ENCODE data around the gene ECHS1. TPM values are rescaled to one million over a fixed set of nuclear protein-coding genes. Genes with fewer than 3 reads are reported as not detected.

Gene ECHS1
- total RNA-seq, 1 donor from 2014 or later = 103 TPM

GRCh38 chr10:133353988-133354605 is 19.1 kb downstream of the ECHS1 start:
- TF ChIP-seq, protein P1, sequence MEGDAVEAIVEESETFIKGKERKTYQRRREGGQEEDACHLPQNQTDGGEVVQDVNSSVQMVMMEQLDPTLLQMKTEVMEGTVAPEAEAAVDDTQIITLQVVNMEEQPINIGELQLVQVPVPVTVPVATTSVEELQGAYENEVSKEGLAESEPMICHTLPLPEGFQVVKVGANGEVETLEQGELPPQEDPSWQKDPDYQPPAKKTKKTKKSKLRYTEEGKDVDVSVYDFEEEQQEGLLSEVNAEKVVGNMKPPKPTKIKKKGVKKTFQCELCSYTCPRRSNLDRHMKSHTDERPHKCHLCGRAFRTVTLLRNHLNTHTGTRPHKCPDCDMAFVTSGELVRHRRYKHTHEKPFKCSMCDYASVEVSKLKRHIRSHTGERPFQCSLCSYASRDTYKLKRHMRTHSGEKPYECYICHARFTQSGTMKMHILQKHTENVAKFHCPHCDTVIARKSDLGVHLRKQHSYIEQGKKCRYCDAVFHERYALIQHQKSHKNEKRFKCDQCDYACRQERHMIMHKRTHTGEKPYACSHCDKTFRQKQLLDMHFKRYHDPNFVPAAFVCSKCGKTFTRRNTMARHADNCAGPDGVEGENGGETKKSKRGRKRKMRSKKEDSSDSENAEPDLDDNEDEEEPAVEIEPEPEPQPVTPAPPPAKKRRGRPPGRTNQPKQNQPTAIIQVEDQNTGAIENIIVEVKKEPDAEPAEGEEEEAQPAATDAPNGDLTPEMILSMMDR (conservative IDR thresholded peaks at IDR 0.05) = no peak
- Mint-ChIP-seq H3K36me3 (ENCODE audit: low read depth) (peaks cover 2% of the 10 kb centered on the region), H3K27me3 (ENCODE audit: low read depth) (peaks cover 4% of the 10 kb centered on the region), H3K4me1 (peaks cover 3% of the 10 kb centered on the region), H3K9me3 (no peaks in the 10 kb centered on the region), H3K27ac (ENCODE audit: unreplicated experiment) (no peak overlapping the region), H3K4me3 (no peak overlapping the region)
- DNase-seq (ENCODE audit: low read depth, low spot score) = no peak

DNA sequence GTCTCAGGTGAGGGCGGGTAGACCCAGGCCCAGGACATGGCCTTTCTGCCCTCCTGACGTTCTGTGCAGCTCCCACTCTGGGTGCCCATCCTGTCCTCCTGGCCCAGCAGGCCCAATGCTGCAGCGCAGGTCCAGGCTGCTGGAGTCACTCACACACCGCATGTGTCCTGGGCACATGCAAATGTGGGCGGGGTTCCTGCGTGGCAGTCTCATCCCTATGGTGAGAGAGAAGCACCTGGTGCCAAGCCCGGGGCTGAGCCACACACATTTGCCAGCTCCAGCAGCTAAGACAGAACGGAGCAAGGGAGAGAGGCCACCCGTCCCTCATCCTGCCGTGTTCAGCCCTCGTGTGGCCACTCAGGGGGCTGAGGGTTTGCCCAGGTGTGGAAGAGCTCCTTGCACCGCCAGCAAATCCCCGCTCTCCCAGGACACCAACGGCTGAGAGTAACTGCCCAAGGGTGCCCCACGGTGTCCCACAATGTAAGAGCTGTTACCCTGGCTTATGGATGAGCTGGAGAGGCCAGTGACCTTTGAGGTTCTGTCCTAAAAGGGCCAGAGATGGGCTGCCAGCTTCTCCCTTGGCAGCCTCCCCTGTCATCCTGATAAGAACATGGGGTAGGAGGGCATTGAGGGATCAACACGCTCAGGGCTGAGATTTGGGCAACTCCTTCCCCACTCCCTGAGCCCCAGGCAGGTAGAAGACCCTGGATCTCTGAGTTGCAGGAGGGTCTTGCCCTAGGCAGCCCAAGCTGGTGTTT is 19.8 kb downstream of the ECHS1 start:
- Mint-ChIP-seq H3K9me3 (no peaks in the 10 kb centered on the region), H3K4me1 (peaks cover 5% of the 10 kb centered on the region), H3K36me3 (ENCODE audit: low read depth) (peaks cover 2% of the 10 kb centered on the region), H3K4me3 (no peak overlapping the region), H3K27ac (ENCODE audit: unreplicated experiment) (no peak overlapping the region), H3K27me3 (ENCODE audit: low read depth) (peaks cover 5% of the 10 kb centered on the region)
- DNase-seq (ENCODE audit: low read depth, low spot score) = no peak
- TF ChIP-seq, protein P1 (conservative IDR thresholded peaks at IDR 0.05) = no peak

GRCh38 chr10:133351408-133352318 is 21.5 kb downstream of the ECHS1 start:
- TF ChIP-seq, protein P1 (conservative IDR thresholded peaks at IDR 0.05) = no peak
- H3K27me3 Mint-ChIP-seq (ENCODE audit: low read depth) = peaks cover 5% of the 10 kb centered on the region
- peaks cover 2% of the 10 kb centered on the region for H3K36me3 Mint-ChIP-seq (ENCODE audit: low read depth)
- DNase-seq (ENCODE audit: low read depth, low spot score) = no peak
- no peak overlapping the region for H3K27ac Mint-ChIP-seq (ENCODE audit: unreplicated experiment)
- H3K4me3 Mint-ChIP-seq = peak overlapping the region; percentile 27
- H3K9me3 Mint-ChIP-seq = no peaks in the 10 kb centered on the region
- peaks cover 5% of the 10 kb centered on the region for H3K4me1 Mint-ChIP-seq

- Mint-ChIP-seq H3K4me3 (peak overlapping the region; percentile 27), H3K9me3 (no peaks in the 10 kb centered on the region), H3K27me3 (ENCODE audit: low read depth) (peaks cover 5% of the 10 kb centered on the region), H3K4me1 (peaks cover 5% of the 10 kb centered on the region), H3K36me3 (ENCODE audit: low read depth) (peaks cover 2% of the 10 kb centered on the region), H3K27ac (ENCODE audit: unreplicated experiment) (no peak overlapping the region)
- DNase-seq (ENCODE audit: low read depth, low spot score) = no peak
- TF ChIP-seq, protein P1 (conservative IDR thresholded peaks at IDR 0.05) = no peak
Observed at GRCh38 chr10:133350950-133351329, 22.2 kb downstream of the ECHS1 start.

DNA sequence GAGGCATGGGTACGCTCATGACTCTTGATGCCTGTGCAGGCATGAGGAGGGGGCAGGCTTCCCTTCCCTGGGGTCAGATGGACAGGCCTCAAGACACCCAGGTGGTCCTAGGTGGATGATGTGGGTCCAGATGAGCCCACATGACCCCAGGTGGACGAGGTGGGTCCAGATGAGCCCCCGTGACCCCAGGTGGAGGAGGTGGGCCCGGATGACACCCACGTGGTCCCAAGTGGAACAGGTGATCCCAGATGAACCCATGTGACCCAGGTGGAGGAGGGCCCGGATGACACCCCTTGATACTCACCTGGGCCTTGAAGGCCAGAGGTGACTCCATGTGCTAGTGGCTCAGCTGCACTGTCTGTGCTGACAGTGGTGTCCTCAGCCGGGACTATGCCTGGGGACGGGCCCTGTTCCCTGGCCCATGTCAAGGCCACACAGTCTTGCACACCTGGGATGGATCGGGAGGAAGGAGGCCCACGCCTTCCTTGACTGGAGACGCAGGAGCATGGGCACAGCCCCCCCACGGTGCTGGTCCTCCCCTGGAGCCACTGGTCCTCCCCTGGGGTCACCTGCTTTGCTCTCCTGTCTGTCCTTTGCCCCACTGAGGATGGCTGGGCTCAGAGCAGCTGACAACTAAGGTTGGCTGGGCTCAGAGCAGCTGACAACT is 22.7 kb downstream of the ECHS1 start:
- Mint-ChIP-seq H3K27me3 (ENCODE audit: low read depth) (peaks cover 9% of the 10 kb centered on the region), H3K27ac (ENCODE audit: unreplicated experiment) (no peak overlapping the region), H3K36me3 (ENCODE audit: low read depth) (peaks cover 2% of the 10 kb centered on the region), H3K4me3 (no peak overlapping the region), H3K9me3 (no peaks in the 10 kb centered on the region), H3K4me1 (peaks cover 5% of the 10 kb centered on the region)
- TF ChIP-seq, protein P1 (conservative IDR thresholded peaks at IDR 0.05) = no peak
- no peak for DNase-seq (ENCODE audit: low read depth, low spot score)

Data from neural crest cell (in vitro differentiated cells).